HG03064 (cell line): ENCODE results near the gene C2CD5.
A peak's percentile ranks its signal among the peaks of the same experiment; 100 is the strongest.
"Not testable (repeated sequence)": the region's sequence is repeated elsewhere in the genome, so short reads cannot be mapped to it uniquely, and the experiment has no call there.

Experiments
- ATAC-seq: cut with Tn5 transposase; IDR thresholded peaks from one replicate; pipeline ENCODE4 v1.9.1; 2021; ENCODE audit warnings: low read depth; ENCODE audit not compliant: unreplicated experiment

The C2CD5 gene

GRCh38 chr12:22481547-22482104 lies 62.7 kb downstream of the C2CD5 start:
- ATAC-seq: no peak

- not testable (repeated sequence) for ATAC-seq
Measured at GRCh38 chr12:22480814-22481213, 63.5 kb downstream of the C2CD5 start.

- no peak for ATAC-seq
Measured at GRCh38 chr12:22480016-22480415, 64.3 kb downstream of the C2CD5 start.

DNA sequence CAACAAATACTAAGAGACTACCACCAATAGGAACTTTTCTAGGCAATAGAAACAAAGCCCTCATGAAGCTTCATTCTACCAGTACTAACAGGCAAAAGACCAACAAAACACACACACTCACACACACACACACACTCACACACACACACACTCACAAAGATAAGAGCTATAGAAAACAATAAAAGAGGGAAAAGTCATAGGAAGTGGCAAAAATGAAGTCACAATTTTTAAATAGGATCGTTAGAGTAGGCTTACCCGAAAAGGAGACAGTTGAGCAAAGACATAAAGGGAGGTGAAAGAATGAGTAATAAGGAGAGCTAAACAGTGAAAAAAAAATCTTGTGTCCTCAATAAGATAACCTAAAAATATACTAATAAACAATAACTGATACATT lies 66.5 kb downstream of the C2CD5 start:
- no peak for ATAC-seq

- ATAC-seq: no peak
Measured at GRCh38 chr12:22477166-22477893, 67.0 kb downstream of the C2CD5 start.

GRCh38 chr12:22476133-22476532 lies 68.2 kb downstream of the C2CD5 start:
- ATAC-seq: no peak

- ATAC-seq: no peak
Measured at GRCh38 chr12:22474970-22475720, 69.2 kb downstream of the C2CD5 start.

DNA sequence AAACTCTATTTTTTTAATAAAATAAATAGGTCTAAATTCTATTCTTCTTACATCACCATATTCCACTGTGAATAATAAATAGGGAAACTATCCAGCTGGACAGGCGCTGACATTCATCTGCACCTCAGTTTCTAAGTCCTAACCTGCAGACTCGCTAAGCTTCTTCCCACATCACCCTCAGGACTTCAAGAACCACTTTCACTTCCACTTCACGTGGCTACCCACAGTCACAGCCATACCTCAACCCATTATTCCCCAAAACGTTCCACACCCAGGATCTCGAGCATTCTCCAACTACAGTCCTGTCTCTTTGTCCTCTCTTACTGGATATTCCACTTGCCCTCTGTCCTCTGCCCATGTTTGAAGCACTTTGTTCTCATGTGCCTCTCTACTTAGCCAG lies 71.1 kb downstream of the C2CD5 start:
- no peak for ATAC-seq

- ATAC-seq: no peak
Measured at GRCh38 chr12:22467190-22467589, 77.2 kb downstream of the C2CD5 start.

- ATAC-seq: no peak
Measured at GRCh38 chr12:22463306-22463705, 81.0 kb downstream of the C2CD5 start.

DNA sequence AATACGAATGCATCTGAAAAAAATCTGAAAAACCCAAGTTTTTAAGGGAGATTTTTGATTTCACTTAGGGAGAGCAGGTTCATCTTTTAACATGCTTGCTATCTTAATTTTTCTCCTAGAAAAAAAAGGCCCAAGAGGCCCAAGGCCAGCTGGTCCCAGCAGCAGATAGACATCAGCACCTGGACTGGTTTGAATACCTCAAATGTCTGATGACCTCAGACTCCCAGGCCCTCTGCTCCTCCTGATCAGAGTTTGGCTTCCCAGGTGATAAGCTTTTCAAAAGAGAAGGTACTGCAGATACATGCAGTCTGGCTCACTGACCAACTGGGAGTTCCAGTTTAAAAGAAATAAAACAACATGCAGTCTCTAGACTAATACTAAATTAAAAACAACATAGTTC lies 82.6 kb downstream of the C2CD5 start:
- ATAC-seq: no peak

- no peak for ATAC-seq
Measured at GRCh38 chr12:22459838-22460490, 84.4 kb downstream of the C2CD5 start.

- no peak for ATAC-seq
Measured at GRCh38 chr12:22458298-22458937, 85.9 kb downstream of the C2CD5 start.

GRCh38 chr12:22457085-22457484 lies 87.3 kb downstream of the C2CD5 start:
- no peak for ATAC-seq

- no peak for ATAC-seq
Measured at GRCh38 chr12:22453511-22453910, 90.8 kb downstream of the C2CD5 start.

- ATAC-seq: no peak
Measured at GRCh38 chr12:22447223-22447622, 97.1 kb downstream of the C2CD5 start.

- ATAC-seq: not testable (repeated sequence)
Measured at GRCh38 chr12:22444317-22444665, 100.1 kb downstream of the C2CD5 start.

GRCh38 chr12:22443379-22444316 lies 100.7 kb downstream of the C2CD5 start:
- peak; percentile 99 for ATAC-seq

DNA sequence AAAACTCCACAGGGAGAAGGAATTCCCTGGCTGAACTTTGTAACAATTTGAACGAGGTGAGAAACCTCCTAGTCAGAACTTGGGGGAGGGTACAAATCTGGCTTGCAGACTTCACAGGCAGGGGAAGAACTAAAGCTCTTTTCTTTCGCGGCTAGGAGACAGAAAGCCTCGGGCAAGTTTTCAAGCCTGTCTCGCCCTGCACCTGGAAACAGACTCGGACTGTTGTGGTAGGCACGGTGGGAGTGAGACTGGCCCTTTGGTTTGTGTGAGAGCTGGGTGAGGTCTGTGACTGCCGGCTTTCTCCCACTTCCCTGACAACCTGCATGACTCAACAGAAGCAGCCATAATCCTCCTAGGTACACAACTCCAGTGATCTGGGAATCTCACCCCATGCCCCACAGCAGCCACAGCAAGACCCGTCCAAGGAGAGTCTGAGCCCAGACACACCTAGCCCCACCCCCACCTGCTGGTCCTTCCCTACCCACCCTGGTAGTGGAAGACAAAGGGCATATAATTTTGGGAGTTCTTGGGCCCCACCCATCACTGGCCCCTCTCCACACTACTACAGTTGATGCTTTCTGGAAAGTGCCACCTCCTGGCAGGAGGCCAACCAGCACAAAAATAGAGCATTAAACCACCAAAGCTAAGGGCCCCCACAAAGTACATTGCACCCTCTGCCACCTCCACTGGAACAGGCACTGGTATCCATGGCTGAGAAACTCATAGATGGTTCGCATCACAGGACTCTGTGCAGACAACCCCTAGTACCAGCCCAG lies 107.1 kb downstream of the C2CD5 start:
- no peak for ATAC-seq
